ENCODE data around the gene IFT172. TPM values are rescaled to one million over a fixed set of nuclear protein-coding genes. Genes with fewer than 3 reads are reported as not detected.
"Not testable (repeated sequence)": the region's sequence is repeated elsewhere in the genome, so short reads cannot be mapped to it uniquely, and the experiment has no call there.

Gene IFT172, protein sequence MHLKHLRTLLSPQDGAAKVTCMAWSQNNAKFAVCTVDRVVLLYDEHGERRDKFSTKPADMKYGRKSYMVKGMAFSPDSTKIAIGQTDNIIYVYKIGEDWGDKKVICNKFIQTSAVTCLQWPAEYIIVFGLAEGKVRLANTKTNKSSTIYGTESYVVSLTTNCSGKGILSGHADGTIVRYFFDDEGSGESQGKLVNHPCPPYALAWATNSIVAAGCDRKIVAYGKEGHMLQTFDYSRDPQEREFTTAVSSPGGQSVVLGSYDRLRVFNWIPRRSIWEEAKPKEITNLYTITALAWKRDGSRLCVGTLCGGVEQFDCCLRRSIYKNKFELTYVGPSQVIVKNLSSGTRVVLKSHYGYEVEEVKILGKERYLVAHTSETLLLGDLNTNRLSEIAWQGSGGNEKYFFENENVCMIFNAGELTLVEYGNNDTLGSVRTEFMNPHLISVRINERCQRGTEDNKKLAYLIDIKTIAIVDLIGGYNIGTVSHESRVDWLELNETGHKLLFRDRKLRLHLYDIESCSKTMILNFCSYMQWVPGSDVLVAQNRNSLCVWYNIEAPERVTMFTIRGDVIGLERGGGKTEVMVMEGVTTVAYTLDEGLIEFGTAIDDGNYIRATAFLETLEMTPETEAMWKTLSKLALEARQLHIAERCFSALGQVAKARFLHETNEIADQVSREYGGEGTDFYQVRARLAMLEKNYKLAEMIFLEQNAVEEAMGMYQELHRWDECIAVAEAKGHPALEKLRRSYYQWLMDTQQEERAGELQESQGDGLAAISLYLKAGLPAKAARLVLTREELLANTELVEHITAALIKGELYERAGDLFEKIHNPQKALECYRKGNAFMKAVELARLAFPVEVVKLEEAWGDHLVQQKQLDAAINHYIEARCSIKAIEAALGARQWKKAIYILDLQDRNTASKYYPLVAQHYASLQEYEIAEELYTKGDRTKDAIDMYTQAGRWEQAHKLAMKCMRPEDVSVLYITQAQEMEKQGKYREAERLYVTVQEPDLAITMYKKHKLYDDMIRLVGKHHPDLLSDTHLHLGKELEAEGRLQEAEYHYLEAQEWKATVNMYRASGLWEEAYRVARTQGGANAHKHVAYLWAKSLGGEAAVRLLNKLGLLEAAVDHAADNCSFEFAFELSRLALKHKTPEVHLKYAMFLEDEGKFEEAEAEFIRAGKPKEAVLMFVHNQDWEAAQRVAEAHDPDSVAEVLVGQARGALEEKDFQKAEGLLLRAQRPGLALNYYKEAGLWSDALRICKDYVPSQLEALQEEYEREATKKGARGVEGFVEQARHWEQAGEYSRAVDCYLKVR (N-terminal part only)
- total RNA-seq = 34.1 and 35.6 TPM in 2 replicates
- polyA plus RNA-seq = 25.8 and 29.4 TPM in 2 replicates
- polyA plus RNA-seq (2011; cell fraction: cytosol; rRNA removed) = 17.4 and 18.0 TPM in 2 replicates
- 113 and 127 TPM in 2 replicates for polyA plus RNA-seq (2011; cell fraction: nucleus; rRNA removed)
- 23.3 and 26.1 TPM in 2 replicates for polyA plus RNA-seq (2012)
- 58.8 and 66.6 TPM in 2 replicates for polyA minus RNA-seq
- polyA minus RNA-seq (2011; cell fraction: cytosol; rRNA and poly(A)+ RNA removed) = 14.0 TPM
- 43.6 and 72.1 TPM in 2 replicates for polyA minus RNA-seq (2011; cell fraction: nucleus; rRNA and poly(A)+ RNA removed)
- Bru-seq, nascent RNA = percentile 52 among the genes with signal in this experiment
- percentile 59 among the genes with signal in this experiment for BruChase-seq, experiment 1, labeled RNA remaining after a 6-hour chase
- percentile 61 among the genes with signal in this experiment for BruChase-seq, experiment 2, labeled RNA remaining after a 2-hour chase
- long read RNA-seq, full-length matches to known transcripts = 7 of 13 reads
- long read RNA-seq, partial matches to known transcripts = 4 of 13 reads
- long read RNA-seq, other reads (novel, unspliced or antisense) = 2 of 13 reads

DNA sequence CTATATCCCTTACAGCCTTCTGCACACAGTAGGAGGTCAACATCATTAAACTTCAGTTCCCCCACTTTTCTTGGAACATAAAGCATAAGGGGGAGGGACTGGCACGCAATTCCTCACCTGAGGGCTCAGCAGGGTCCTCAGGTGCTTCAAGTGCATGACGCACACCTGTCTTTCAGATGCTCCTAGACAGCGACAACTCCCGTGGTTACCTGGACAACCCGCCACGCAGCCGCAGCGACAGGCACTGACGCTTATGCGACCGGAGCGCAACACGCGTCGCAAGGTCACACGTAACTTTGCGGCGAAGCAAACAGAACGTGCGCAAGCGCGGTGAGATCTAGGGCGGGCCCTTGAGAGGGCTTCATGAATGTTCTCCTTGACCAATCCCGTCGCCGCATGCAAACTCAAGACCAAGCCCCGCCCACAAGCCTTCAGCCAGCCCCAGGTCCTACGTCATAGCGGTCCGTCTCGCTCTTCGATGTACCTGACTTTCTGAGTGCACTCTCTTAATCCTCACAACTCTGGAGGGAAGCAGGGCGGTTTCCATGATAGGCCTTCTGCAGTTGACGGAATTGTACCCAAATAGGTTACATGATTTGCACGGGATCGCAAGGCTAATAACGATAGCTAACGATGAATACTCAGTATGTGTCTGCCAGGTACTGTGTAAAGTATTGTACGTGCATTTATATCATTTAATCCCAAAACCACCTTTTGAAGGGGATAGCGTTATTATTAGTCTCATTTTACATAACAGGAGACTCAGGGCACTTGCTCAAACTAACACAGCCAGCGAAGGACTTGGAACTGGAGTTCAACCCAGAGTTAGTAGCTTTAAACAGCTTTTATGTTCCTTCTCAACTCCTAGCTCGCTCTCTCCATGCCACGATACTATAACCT lies at the start of gene IFT172:
Gene IFT172, minus strand, starts transcription at position 246 of the 900 bp plus-strand sequence. Its CDS starts 90 bp downstream, at position 156.
- no peaks in the 10 kb centered on the region for H3K9me1 ChIP-seq (replicated peaks; ENCODE audit: control insufficient read depth, extremely low read depth, insufficient read depth, low read length)
- DNase-seq (ENCODE audit: low read depth, low spot score) (peak; percentile 99), FAIRE-seq (peak; percentile 99)
- no peaks in the 10 kb centered on the region for H3K27me3 ChIP-seq (ENCODE audit: control insufficient read depth in 2 of 2, insufficient read depth in 2 of 2, low read length in 2 of 2)
- H3K79me2 ChIP-seq (ENCODE audit: control insufficient read depth, insufficient read depth, low read length) = no peaks in the 10 kb centered on the region
- H3K9me3 ChIP-seq (replicated peaks; ENCODE audit: control insufficient read depth, insufficient read depth, low read length) = no peaks in the 10 kb centered on the region
- intact Hi-C loops (cut with micrococcal nuclease) (loop anchor here (1.0 to 2.0 kb wide), 4 partner anchors 61 to 139 kb away; partner anchors contain the start of genes CCDC121, EIF2B4, GPN1 and NRBP1), dilution Hi-C loops (cut with MboI; ENCODE audit: extremely low pct_ligation_motif_present, low sequenced_read_pairs) (no loop called here)
- peak within 1 kb of the TSS; percentile 0 for H3K27ac ChIP-seq (ENCODE audit: insufficient read depth, low read depth, low read length)
- peak within 1 kb of the TSS; percentile 41 for H3K4me2 ChIP-seq (ENCODE audit: insufficient read depth, low read length)
- POLR2A ChIA-PET = no interaction called here
- H3K4me3 ChIP-seq (replicated peaks in 1 of 3; ENCODE audit: insufficient read depth in 1 of 3, low read depth in 1 of 3, low read length in 3 of 3) = peak within 1 kb of the TSS; percentile 9 to 66 (median 56)
- CTCF ChIA-PET = interaction anchor here (0.8 to 1.2 kb wide), 4 partner anchors 17 to 194 kb away, joined by 3 to 4 read pairs (median 3); no protein-coding TSS in a partner anchor
- peak within 1 kb of the TSS; percentile 95 for H2AFZ ChIP-seq (ENCODE audit: low read depth, low read length)
- no peaks in the 10 kb centered on the region for H4K20me1 ChIP-seq (replicated peaks; ENCODE audit: control insufficient read depth, extremely low read depth, insufficient read depth, low read length)
- H3K4me1 ChIP-seq (ENCODE audit: control insufficient read depth, extremely low read depth, insufficient read depth, low read length) = peaks cover 15% of the 10 kb centered on the region
- TF ChIP-seq, protein P1, sequence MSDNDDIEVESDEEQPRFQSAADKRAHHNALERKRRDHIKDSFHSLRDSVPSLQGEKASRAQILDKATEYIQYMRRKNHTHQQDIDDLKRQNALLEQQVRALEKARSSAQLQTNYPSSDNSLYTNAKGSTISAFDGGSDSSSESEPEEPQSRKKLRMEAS (IDR thresholded peaks at IDR 0.05; ENCODE audit: insufficient read depth, insufficient read length) = peak; percentile 70
- TF ChIP-seq POLR2A (IDR thresholded peaks at IDR 0.05; ENCODE audit: low read depth, low read length) = peak; percentile 83
- TF ChIP-seq POLR2AphosphoS5 (IDR thresholded peaks at IDR 0.05; ENCODE audit: insufficient read depth, low read depth, low read length) = peak; percentile 63
- TF ChIP-seq JUN (IDR thresholded peaks at IDR 0.05; ENCODE audit: borderline replicate concordance, insufficient read depth, insufficient read length, low read depth) = no peak
- peak within 1 kb of the TSS; percentile 23 for H3K9ac ChIP-seq (replicated peaks; ENCODE audit: extremely low read depth, insufficient read depth, low read length)
- H3K36me3 ChIP-seq (ENCODE audit: control insufficient read depth in 2 of 2, extremely low read depth in 1 of 2, insufficient read depth in 2 of 2, low read length in 2 of 2) = peaks cover 0 to 5% of the 10 kb centered on the region in 2 experiments
- no TSS peak for BruUV-seq (replicated peaks)

DNA sequence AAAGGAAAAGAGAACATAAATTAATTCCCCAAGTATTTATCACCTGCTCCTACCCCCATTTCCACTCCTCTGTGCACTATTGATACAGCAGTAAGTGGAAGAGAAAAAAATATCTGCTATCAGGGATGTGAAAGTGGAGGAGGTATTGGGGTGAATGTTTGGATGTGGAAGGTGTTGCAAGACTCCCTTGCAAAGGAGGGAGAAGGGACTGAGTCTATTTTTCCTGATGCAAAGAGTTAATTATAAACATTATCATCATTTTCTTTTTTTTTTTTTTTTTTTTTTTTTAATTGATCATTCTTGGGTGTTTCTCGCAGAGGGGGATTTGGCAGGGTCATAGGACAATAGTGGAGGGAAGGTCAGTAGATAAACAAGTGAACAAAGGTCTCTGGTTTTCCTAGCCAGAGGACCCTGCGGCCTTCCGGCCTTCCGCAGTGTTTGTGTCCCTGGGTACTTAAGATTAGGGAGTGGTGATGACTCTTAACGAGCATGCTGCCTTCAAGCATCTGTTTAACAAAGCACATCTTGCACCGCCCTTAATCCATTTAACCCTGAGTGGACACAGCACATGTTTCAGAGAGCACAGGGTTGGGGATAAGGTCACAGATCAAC lies 49.4 kb upstream of the IFT172 start:
- H3K4me3 ChIP-seq (replicated peaks in 1 of 3; ENCODE audit: insufficient read depth in 1 of 3, low read depth in 1 of 3, low read length in 3 of 3); H3K27ac ChIP-seq (ENCODE audit: insufficient read depth, low read depth, low read length); H3K4me2 ChIP-seq (ENCODE audit: insufficient read depth, low read length); H3K36me3 ChIP-seq (ENCODE audit: control insufficient read depth in 2 of 2, extremely low read depth in 1 of 2, insufficient read depth in 2 of 2, low read length in 2 of 2); BruUV-seq (replicated peaks); intact Hi-C loops (cut with micrococcal nuclease); H3K9ac ChIP-seq (replicated peaks; ENCODE audit: extremely low read depth, insufficient read depth, low read length); dilution Hi-C loops (cut with MboI; ENCODE audit: extremely low pct_ligation_motif_present, low sequenced_read_pairs); H2AFZ ChIP-seq (ENCODE audit: low read depth, low read length); H3K27me3 ChIP-seq (ENCODE audit: control insufficient read depth in 2 of 2, insufficient read depth in 2 of 2, low read length in 2 of 2); DNase-seq (ENCODE audit: low read depth, low spot score); H3K79me2 ChIP-seq (ENCODE audit: control insufficient read depth, insufficient read depth, low read length); FAIRE-seq; CTCF ChIA-PET; H3K4me1 ChIP-seq (ENCODE audit: control insufficient read depth, extremely low read depth, insufficient read depth, low read length); H4K20me1 ChIP-seq (replicated peaks; ENCODE audit: control insufficient read depth, extremely low read depth, insufficient read depth, low read length); H3K9me3 ChIP-seq (replicated peaks; ENCODE audit: control insufficient read depth, insufficient read depth, low read length); H3K9me1 ChIP-seq (replicated peaks; ENCODE audit: control insufficient read depth, extremely low read depth, insufficient read depth, low read length): not testable (repeated sequence)
- POLR2A ChIA-PET = interaction anchor here (0.7 kb wide), 1 partner anchor 27 kb away, joined by 3 read pairs; no protein-coding TSS in a partner anchor
